SU-DHL-6 (cell line): ENCODE data around the gene ZFHX2.

ENCODE experiments used
- EZH2phosphoT487 ChIP-seq: fragments of 200-600 bp; sonication (generic), shearing (Covaris generic); conservative IDR thresholded peaks from 2 replicates; pipeline ENCODE4 v1.6.1; 2018; ENCODE audit warnings: mild to moderate bottlenecking, antibody characterized with exemption, low read length, moderate library complexity, mixed read lengths
- TF ChIP-seq, protein P1 (sequence below): fragments of 200-600 bp; sonication (generic); IDR thresholded peaks from one replicate; pipeline ENCODE4 v1.5.1; 2017; ENCODE audit warnings: antibody characterized with exemption, mild to moderate bottlenecking, low read length, moderate library complexity; ENCODE audit not compliant: insufficient read depth, poor library complexity, severe bottlenecking

- TF ChIP-seq, protein P1, sequence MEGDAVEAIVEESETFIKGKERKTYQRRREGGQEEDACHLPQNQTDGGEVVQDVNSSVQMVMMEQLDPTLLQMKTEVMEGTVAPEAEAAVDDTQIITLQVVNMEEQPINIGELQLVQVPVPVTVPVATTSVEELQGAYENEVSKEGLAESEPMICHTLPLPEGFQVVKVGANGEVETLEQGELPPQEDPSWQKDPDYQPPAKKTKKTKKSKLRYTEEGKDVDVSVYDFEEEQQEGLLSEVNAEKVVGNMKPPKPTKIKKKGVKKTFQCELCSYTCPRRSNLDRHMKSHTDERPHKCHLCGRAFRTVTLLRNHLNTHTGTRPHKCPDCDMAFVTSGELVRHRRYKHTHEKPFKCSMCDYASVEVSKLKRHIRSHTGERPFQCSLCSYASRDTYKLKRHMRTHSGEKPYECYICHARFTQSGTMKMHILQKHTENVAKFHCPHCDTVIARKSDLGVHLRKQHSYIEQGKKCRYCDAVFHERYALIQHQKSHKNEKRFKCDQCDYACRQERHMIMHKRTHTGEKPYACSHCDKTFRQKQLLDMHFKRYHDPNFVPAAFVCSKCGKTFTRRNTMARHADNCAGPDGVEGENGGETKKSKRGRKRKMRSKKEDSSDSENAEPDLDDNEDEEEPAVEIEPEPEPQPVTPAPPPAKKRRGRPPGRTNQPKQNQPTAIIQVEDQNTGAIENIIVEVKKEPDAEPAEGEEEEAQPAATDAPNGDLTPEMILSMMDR = no peak
- no peak for TF ChIP-seq EZH2phosphoT487
Observed at GRCh38 chr14:23589606-23590005, 38.0 kb upstream of the ZFHX2 start.
